GM18861 (cell line): Measurements from ENCODE around the gene UTS2R.
"Not testable (repeated sequence)": the region's sequence is repeated elsewhere in the genome, so short reads cannot be mapped to it uniquely, and the experiment has no call there.

Experiments
- ATAC-seq: cut with Tn5 transposase; IDR thresholded peaks from one replicate; pipeline ENCODE4 v1.9.1; 2021; ENCODE audit not compliant: unreplicated experiment

UTS2R gene

DNA sequence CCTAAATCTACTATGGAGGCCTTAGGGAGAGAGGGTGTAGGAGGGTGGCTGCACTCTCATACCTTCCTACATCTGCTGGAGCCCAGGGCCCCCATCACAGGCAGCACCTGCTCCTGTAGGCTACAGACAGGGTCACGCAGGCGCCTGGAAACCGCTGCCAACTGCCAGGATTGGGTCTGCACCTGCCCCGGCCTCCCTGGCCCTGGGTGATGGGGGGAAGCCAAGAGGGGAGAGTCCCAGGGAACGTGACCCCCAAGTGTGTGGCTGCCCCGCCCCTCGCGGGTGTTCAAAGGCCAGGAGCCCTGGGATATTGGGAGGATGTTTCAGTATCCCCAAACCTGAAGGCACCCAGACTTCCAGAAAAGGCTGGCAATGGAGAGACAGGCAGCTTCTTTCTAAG lies 18.1 kb upstream of the UTS2R start:
- ATAC-seq, result no peak

GRCh38 chr17:82354804-82355308 lies 16.7 kb upstream of the UTS2R start:
- ATAC-seq, result no peak

GRCh38 chr17:82355770-82356427 lies 15.7 kb upstream of the UTS2R start:
- no peak for ATAC-seq

GRCh38 chr17:82356845-82357355 lies 14.7 kb upstream of the UTS2R start:
- no peak for ATAC-seq

DNA sequence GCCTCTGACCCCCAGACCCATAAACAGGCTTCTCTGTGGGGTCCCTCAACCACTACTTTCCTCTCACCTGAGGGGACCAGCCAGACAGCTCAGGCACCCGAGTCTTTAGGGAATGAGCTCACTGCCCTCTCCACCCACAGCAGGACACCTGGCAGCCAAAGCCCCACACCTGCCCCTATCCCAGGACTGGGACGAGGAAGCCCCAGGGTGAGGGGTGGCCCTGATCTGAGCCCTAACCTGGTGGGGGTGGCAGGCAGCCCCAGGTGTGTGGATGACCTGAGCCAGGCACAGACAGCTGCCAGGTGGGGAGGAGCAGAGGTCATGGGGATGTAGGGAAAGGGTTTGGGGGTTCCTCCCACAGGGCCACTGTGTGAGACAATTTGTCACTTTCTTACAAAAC lies 14.2 kb upstream of the UTS2R start:
- no peak for ATAC-seq

GRCh38 chr17:82358465-82359350 lies 12.9 kb upstream of the UTS2R start, which contains the start of gene TEX19:
Gene TEX19, plus strand, starts transcription at chr17:82359247. Its CDS starts 2,904 bp downstream, at chr17:82362151.
- ATAC-seq, result no peak

GRCh38 chr17:82359451-82360074 lies 12.0 kb upstream of the UTS2R start:
- ATAC-seq, result not testable (repeated sequence)

DNA sequence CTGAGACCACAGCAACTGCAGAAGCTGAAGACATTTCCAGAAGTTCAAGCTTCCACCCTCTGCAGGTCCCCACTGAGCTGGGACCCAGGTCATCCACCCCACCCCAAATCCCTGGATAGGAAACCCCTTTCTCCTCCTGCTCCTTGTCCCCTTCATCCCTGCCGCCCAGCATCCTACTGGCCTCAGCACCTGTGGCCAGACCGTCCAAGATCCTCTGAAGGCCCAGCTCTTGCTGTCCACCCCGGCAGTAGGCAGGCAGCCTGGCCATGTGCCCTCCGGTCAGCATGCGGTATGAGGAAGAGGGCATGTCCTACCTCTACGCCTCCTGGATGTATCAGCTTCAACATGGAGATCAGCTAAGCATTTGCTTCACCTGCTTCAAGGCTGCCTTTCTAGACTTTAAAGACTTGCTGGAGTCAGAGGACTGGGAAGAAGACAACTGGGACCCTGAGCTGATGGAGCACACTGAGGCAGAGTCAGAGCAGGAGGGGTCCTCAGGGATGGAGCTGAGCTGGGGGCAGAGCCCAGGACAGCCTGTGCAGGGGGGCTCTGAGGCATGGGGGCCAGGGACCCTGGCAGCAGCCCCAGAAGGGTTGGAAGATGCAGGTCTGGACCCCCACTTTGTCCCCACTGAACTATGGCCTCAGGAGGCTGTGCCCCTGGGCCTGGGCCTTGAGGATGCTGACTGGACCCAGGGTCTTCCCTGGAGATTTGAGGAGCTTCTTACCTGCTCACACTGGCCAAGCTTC lies 9.5 kb upstream of the UTS2R start:
- ATAC-seq, result no peak

GRCh38 chr17:82365606-82366295 lies 5.8 kb upstream of the UTS2R start:
- no peak for ATAC-seq

- ATAC-seq, result no peak
Observed at GRCh38 chr17:82366749-82367148, 4.8 kb upstream of the UTS2R start.

GRCh38 chr17:82367724-82368524 lies 3.6 kb upstream of the UTS2R start:
- ATAC-seq, result no peak

DNA sequence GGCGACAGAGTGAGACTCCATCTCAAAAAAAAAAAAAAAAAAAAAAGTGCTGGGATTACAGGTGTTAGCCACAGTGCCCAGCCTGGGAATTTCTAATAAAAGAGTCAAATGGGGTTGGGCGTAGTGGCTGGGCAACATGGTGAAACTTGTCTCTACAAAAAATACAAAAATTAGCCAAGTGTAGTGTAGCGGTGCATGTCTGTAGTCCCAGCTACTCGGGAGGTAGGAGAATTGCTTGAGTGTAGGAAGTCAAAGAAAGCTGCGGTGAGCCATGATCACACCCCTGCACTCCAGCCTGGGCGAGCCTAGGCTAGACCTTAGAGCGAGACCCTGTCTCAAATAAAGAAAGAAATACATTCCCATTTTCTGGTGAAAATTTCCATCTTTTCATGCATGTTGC lies 2.4 kb upstream of the UTS2R start:
- ATAC-seq, result no peak

GRCh38 chr17:82370471-82371332 lies 863 bp upstream of the UTS2R start:
- ATAC-seq, result peak; percentile 51

DNA sequence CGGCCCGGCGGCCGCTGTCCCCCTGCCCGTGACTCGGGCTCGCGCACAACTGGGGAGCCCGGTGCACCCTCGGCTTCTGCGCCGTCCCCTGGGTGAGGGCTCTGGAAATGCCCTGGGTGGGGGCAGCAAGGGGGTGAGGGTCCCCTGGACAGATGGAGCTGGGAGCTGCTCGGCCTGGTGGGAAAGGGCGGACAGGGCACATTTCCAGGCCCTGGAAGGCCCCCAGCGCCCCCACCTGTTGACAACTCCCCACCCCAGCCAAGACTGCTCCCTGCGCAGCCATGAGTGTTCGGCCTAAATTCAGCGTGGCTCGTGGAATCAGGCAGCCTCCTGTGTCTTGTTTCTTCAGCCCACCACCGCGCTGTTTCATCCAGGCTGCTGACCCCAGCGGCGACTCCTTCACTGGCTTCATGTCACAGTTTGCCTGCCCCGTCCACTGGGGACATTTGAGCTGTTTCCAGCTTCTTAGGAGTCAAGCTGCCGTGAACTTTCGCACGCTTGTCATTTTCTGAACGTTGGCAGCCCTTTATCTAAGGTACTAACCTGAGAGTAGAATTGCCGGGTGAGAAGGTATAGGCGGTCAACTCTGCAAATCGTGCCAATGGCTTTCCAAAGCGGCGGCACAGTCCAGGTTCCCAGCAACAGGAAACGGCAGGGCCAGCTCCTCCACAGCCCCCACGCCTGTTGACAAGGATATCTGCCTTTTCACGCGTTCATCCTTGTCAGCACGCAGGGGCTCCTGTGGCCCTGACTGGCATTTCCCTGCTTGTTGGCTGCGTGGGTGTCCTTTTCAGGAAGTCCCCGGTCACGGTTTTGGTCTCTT lies 895 bp downstream of the UTS2R start:
- no peak for ATAC-seq

DNA sequence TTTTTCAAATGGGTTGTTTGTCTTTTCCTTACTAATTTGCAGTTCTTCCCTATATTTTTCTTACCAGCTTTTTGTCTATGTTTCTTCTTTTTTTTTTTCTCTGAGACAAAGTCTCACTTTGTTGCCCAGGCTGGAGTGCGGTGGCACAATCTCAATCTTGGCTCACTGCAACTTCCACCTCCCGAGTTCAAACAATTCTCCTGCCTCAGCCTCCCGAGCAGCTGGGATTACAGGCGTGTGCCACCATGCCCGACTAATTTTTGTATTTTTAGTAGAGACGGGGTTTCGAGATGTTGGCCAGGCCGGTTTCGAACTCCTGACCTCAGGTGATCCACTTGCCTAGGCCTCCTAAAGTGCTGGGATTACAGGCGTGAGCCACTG lies 1.5 kb downstream of the UTS2R start:
- not testable (repeated sequence) for ATAC-seq

DNA sequence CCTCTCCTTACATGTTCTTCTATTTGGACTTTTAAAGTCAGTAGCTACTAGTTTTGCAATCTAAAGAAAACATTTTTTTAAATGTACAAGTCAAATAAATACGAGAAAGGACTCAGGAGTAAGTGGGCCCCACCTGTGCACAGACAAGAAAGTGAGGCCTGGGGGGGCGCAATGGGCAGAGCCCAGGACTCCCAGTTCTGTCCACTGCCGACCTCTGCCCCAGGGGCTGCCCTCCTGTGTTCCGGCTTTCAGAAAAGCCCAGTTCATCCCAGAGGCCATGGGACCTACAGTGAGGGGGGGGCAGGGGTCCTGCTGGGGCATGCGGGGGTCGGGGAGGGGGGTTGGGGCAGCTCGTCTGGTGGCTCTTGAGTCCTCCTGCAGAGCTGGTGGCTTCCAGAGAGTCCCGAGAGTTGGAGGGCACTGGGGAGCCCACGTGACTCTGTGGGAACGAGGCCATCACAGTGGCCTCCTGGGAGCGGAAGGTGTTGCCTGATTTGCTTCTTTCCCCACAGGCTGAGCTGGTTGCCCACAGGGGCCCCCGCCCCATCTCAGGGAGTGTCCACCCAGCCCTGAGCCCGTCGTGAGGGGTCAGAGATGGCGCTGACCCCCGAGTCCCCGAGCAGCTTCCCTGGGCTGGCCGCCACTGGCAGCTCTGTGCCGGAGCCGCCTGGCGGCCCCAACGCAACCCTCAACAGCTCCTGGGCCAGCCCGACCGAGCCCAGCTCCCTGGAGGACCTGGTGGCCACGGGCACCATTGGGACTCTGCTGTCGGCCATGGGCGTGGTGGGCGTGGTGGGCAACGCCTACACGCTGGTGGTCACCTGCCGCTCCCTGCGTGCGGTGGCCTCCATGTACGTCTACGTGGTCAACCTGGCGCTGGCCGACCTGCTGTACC lies 2.4 kb downstream of the UTS2R start:
- ATAC-seq, result no peak
